ENCODE results near the gene ZNF253. TPM values are rescaled to one million over a fixed set of nuclear protein-coding genes. Genes with fewer than 3 reads are reported as not detected.

The ZNF253 gene
- total and polyA plus RNA-seq, 9 of the 15 experiments (the other 6 are each of a cell fraction or from before 2014, with no cell fraction given) = 4.0 to 14.4 (median 7.5) TPM

DNA sequence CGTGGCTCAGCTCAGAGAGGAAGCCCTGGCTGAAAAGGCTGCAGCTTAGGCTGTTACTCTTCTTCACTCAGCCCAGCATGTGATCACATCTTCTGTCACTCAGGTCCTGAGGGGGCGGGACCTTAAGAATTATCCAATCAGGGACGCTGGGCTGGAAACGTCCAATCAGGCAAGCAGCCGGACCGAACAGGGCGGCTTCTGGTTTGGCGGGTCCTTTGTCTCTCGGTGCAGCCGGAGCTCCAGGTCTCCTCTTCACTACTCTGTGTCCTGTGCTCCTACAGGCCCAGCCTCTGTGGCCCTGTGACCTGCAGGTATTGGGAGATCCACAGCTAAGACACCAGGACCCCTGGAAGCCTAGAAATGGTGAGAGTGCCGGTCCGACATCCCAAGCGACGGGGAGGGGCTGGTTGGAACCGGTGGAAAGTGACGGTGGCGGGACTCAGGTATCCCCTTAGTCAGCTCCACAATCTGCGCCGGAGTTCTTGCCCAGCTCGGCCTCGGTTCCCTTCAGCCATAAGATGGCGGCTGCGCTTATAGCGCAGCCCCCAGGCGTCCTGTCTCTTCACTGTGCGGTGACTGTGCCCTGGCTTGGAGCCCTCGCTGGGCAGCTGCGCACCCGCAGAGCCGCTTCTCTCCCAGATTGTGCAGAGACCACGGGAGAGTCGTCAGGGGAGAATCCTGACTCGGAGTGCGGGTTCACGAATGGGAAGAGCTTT, 35.2 kb downstream of the ZNF253 start, which contains the start of gene ZNF93 (continued):
- TF ChIP-seq YY1 (IDR thresholded peaks at IDR 0.05; ENCODE audit: borderline replicate concordance in 1 of 3, control insufficient read depth in 1 of 3, extremely low read depth in 1 of 3, insufficient read depth in 3 of 3, insufficient read length in 1 of 3, insufficient replicate concordance in 2 of 3, low read depth in 1 of 3, low read length in 2 of 3) (peak; percentile 36 to 90 (median 70)), TAF7 (tag; IDR thresholded peaks at IDR 0.05) (peak; percentile 53; the same call in 1 of the 2 replicates), NFRKB (IDR thresholded peaks at IDR 0.05; ENCODE audit: low read depth) (peak; percentile 73; the same call in 1 of the 2 replicates), ZNF124 (CRISPR knock-in tag; IDR thresholded peaks at IDR 0.05) (no peak), CBFA2T3 (IDR thresholded peaks at IDR 0.05) (no peak), RBM39 (optimal IDR thresholded peaks at IDR 0.05; ENCODE audit: low read depth, low read length) (peak; percentile 42), HBP1 (CRISPR knock-in tag; IDR thresholded peaks at IDR 0.05) (no peak), NFIC (IDR thresholded peaks at IDR 0.05) (peak; percentile 17; the same call in 1 of the 2 replicates), CEBPB (tag; IDR thresholded peaks at IDR 0.05) (no peak), ZNF507 (tag; conservative IDR thresholded peaks at IDR 0.05) (no peak), AFF4 (CRISPR knock-in tag; IDR thresholded peaks at IDR 0.05) (peak; percentile 62; the same call in 1 of the 2 replicates), PHF8 (IDR thresholded peaks at IDR 0.05; ENCODE audit: borderline replicate concordance, low read length) (peak; percentile 83)
- TF ChIP-seq, protein P1, sequence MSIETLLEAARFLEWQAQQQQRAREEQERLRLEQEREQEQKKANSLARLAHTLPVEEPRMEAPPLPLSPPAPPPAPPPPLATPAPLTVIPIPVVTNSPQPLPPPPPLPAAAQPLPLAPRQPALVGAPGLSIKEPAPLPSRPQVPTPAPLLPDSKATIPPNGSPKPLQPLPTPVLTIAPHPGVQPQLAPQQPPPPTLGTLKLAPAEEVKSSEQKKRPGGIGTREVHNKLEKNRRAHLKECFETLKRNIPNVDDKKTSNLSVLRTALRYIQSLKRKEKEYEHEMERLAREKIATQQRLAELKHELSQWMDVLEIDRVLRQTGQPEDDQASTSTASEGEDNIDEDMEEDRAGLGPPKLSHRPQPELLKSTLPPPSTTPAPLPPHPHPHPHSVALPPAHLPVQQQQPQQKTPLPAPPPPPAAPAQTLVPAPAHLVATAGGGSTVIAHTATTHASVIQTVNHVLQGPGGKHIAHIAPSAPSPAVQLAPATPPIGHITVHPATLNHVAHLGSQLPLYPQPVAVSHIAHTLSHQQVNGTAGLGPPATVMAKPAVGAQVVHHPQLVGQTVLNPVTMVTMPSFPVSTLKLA (conservative IDR thresholded peaks at IDR 0.05) = 0 out of 4 replicates have a peak, but pooled peaks of 1 of the 2 experiments have one; percentile 6
- TF ChIP-seq, protein P2, sequence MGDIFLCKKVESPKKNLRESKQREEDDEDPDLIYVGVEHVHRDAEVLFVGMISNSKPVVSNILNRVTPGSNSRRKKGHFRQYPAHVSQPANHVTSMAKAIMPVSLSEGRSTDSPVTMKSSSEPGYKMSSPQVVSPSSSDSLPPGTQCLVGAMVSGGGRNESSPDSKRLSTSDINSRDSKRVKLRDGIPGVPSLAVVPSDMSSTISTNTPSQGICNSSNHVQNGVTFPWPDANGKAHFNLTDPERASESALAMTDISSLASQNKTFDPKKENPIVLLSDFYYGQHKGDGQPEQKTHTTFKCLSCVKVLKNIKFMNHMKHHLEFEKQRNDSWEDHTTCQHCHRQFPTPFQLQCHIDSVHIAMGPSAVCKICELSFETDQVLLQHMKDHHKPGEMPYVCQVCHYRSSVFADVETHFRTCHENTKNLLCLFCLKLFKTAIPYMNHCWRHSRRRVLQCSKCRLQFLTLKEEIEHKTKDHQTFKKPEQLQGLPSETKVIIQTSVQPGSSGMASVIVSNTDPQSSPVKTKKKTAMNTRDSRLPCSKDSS (IDR thresholded peaks at IDR 0.05; ENCODE audit: low read depth, partially characterized antibody) = no peak
- TF ChIP-seq, protein P3, sequence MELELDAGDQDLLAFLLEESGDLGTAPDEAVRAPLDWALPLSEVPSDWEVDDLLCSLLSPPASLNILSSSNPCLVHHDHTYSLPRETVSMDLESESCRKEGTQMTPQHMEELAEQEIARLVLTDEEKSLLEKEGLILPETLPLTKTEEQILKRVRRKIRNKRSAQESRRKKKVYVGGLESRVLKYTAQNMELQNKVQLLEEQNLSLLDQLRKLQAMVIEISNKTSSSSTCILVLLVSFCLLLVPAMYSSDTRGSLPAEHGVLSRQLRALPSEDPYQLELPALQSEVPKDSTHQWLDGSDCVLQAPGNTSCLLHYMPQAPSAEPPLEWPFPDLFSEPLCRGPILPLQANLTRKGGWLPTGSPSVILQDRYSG (tag; conservative IDR thresholded peaks at IDR 0.05; ENCODE audit: low read depth) = no peak

Measured in K562 (cell line).